GF-D8 (cell line): ENCODE results near the gene DGLUCY.
A peak's percentile ranks its signal among the peaks of the same experiment; 100 is the strongest.
"Not testable (repeated sequence)": the region's sequence is repeated elsewhere in the genome, so short reads cannot be mapped to it uniquely, and the experiment has no call there.

Source experiments
- DNase-seq: peaks from one replicate; lab custom pipeline; 2025; lab: John Stamatoyannopoulos, UW

DGLUCY gene

DNA sequence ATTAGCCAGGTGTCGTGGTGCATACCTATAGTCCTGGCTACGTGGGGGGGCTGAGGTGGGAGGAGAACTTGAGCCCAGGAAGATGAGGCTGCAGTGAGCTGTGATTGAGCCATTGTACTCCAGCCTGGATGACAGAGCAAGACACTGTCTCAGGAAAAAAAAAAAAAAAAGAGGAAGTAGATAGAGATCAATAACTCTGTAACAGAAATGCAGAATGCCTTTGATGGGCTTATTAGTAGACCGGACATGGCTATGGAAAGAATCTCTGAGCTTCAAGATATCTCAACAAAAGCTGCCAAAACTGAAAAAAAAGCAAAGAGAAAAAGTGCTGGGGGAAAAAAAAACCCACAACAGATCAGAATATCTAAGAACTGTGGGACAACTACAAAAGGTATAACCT, 93.1 kb downstream of the DGLUCY start:
- DNase-seq, result no peak

DNA sequence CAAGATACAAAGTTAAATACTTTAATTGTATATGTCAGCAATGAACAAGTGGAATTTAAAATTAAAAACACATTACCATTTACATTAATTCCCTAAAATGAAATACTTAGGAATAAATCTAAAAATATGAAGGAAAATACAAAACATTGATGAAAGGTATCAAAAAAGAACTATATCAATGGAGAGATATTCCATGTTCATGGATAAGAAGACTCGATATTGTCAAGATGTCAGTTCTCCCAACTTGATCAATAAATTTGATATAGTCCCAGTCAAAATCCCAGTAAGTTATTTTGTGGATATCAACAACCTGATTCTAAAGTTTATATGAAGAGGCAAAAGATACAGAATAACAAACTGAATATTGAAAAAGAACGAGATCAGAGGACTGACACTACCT, 97.1 kb downstream of the DGLUCY start:
- DNase-seq, result no peak

DNA sequence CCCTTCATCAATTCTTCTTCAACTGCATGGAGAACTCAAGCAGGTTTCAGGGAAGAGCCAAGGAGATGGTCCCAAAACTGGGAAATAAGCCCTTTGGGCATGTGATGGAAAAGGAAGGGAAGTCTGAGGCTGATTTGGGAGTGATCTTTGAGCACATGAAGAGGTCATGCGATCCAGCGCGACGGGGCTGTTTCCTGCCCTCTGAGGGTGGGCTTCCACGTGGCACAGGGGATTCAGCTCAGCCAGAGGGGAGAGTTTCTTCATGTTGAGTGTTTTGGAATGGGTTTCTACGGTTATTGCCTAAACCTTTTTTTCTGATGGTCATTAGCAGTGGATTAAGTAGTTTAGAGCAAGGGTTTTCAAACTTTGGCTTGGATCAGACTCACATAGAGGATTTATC, 100.4 kb downstream of the DGLUCY start:
- no peak for DNase-seq

DNA sequence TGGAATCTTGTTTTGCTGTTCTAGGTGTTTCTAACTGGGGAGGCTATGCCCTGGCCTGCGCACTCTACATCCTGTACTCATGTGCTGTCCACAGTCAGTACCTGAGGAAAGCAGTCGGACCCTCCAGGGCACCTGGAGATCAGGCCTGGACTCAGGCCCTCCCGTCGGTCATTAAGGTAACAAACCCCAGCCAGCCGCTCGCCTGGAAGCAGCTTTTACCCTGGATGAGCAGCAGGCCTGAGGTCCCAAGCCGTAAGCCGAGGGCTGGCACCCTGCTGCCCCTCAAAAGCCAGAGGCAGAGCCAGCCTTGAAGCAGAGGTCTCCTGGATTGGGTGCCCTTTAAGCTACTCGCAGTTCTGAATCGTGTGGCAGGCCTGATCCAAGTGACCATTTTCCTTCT, 101.5 kb downstream of the DGLUCY start:
- no peak for DNase-seq

DNA sequence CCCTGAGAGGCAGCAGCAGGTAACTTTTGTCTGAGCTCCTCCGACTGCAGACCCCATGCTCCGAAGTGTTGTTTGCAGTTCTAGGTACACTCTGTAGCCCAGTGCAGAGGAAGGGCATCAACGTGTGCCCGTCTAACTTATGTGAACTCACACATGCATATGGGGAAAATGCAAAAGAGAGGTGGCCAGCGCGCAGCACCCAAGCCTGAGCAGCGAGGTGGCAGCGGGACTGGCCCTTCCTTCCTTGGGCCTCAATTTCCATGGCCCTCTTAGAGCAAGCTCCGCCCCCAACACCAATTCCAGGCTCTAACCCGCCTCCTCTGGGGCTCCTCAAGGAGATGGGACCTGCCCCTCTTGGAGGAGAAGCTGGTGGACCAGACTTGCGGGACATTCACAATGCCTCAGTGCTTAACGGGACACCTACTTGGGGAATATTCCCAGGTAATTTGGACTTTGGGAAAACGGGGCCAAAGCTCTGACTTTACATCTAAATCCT, 102.9 kb downstream of the DGLUCY start:
- DNase-seq, result no peak

DNA sequence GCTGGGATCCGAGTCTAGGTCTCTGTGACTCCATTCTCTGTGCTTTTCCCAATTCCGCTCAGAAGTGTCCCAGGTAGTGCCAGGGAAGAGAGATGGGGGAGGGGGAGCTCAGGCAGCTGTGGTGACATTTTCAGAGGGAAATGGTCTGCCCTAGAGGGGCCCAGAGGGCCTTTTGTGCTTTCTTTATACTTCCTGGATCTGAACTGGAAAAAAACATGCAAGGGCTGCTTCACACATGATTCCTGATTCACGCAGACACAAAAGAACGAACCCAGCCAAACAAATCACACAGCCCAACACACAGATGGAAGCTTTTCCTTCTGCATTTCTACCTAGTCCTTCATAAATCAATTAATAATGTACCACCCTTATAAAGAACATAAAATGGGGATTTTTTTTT, 104.1 kb downstream of the DGLUCY start:
- DNase-seq, result no peak

DNA sequence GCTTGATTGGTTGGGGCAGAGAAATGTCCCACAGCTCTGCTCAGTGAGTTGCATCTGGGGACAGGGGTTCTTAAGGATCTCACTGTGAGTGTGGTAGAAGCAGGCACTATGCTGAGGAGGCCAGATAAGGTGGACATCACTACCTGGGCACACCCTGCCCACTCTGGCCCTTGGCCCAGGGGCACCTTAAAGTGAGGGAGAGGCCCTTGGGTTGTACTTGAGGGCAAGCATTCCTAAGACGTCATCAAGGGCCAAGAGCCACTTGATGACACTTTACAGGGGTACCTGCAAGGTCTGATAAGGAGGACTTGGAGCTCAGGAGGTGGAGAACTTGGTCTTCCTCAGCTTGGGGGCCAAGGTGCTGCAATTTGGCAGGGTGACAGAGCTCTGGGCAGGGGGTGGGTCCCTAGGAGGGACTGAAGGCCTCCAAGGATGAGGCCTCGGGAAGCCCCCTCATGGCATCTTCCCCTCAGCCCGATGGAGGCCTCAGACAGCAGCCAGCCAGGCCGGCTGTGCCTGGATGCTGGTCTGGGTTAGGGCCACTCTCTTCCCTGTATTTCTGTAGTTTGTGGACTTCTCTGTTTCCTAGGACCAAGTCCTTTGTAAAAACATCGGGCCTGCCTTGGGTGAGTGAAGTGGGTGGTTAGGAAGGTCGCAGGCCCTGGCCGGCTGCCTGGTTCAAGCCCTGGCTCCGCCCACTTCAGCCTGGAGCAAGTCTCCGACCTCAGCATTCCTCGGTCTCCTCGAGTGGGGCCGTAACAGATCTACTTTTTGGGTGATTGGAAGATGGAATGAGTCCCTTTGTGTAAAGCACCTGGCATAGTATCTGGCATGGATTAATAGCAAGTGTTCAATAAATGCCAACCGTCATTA, 105.9 kb downstream of the DGLUCY start:
- no peak for DNase-seq

DNA sequence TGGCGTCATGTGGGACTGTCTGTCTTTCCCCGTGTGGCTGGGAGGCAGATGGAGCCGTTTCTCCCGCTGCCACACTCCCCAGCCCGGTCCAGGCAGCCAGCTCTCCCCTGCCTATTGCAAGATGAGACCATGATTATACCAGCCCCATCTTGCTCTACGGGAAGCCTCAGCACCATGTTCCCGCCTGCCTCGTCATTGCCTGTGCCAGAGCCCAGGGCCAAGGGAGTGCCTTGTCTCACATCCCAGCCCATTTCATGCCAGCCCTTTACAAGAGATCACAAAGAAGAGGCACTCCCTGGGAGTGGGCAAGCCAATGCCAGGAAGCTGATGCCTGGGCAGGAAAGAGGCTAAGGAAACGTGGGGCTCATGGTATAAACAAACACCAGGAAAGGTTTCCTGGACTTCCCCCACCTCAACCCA, 106.7 kb downstream of the DGLUCY start:
- no peak for DNase-seq

DNA sequence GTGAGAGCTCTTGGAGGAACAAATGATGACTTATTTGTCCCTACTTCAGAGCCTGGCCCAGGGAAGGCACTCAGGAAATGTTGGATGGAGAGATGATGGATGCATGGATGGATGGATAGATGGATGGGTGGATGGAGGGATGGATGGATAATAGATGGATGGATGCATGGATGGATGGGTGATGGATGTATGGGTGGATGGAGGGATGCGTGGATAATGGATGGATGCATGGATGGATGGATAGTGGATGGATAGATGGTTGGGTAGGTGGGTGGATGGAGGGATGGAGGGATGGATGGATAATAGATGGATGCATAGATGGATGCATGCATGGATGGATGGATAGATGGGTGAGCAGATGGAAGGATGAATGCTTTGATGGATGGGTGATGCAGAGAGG, 107.4 kb downstream of the DGLUCY start:
- no peak for DNase-seq

DNA sequence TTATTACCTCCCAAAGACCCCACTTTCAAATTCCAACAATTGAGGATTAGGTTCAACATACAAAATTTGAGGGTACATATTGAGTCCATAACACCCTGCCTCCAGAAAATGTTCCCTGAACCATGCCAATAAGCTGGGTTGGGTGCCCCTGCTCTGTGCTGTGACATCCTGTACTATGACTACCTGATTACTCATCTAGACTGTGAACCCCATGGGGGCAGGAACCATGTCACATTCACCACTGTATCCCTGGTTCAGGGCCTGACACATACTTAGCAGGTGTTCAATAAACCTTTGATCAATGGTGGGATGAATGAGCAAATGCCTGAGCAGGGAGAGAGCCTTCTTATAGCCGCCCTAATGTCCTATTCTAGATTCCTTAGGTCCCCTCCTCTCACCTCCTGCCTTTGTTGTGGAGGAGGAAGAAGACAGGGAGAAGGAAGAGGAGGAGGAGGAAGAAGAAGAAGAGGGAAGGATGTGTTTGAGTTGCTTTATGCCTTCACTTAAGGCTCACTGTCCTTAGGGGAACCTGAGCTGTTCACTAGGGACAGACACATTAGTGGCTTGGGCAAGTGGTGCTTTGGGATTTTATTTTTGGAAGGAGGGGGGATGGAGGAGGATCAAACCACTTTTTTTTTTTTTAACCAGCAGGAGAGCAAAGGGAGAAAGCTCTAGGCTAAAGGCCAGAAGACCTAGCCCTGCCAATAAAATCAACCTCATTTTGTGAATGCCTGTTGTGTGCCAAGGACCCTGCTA, 109.3 kb downstream of the DGLUCY start:
- no peak for DNase-seq

DNA sequence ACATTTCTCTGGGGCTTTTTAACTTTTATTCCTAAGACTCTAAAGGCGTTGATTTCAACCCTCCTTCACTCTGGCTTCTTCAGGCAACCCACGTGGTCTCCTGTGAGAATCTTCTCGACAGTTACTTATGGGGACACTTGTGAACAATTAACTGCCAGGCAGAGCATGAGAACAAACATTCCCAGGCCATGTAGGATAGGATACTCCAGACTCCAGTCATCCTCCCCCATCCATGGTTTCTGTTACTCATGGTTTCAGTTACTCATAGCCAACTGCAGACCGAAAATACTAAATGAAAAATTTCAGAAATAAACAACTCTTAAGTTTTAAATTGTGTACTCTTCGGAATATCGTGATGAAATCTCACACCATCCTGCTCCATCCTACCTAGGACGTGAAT, 111.2 kb downstream of the DGLUCY start:
- no peak for DNase-seq

DNA sequence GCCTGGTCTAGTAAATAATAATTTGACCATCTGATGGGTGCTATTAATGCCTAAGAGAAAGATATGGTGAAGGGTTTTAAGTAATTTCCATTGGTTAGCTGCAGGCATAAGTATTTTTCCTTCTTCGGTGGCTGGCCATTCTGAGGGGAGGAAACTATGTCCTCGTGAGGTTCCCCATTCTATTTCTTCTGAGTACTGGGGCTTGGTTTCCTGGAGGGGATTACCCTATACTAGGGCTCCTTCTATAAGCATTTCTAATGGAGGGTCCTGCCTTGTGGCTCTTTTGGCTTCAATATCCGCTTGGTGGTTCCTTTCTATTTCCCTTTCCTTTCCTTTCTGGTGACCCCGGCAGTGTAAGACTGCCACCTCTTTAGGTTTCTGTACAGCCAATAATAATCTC, 112.5 kb downstream of the DGLUCY start:
- not testable (repeated sequence) for DNase-seq

DNA sequence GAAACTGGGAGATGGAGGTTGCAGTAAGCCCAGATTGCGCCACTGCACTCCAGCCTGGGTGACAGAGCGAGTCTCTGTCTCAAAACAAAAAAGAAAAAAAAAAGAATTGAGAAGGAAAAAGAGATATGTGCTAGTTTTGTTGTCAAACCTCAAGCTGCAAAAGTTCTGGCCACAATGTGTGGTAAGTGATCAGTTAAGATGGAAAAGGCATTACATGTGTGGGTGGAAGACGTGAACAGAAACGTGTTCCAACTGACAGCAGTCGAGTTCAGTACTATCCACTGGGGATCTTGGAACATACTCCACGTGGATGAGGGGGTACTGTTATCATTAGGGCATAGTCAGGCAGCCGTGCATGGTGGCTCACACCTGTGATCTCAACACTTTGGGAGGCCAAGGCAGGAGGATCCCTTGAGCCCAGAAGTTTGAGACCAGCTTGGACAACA, 113.3 kb downstream of the DGLUCY start:
- DNase-seq, result no peak

DNA sequence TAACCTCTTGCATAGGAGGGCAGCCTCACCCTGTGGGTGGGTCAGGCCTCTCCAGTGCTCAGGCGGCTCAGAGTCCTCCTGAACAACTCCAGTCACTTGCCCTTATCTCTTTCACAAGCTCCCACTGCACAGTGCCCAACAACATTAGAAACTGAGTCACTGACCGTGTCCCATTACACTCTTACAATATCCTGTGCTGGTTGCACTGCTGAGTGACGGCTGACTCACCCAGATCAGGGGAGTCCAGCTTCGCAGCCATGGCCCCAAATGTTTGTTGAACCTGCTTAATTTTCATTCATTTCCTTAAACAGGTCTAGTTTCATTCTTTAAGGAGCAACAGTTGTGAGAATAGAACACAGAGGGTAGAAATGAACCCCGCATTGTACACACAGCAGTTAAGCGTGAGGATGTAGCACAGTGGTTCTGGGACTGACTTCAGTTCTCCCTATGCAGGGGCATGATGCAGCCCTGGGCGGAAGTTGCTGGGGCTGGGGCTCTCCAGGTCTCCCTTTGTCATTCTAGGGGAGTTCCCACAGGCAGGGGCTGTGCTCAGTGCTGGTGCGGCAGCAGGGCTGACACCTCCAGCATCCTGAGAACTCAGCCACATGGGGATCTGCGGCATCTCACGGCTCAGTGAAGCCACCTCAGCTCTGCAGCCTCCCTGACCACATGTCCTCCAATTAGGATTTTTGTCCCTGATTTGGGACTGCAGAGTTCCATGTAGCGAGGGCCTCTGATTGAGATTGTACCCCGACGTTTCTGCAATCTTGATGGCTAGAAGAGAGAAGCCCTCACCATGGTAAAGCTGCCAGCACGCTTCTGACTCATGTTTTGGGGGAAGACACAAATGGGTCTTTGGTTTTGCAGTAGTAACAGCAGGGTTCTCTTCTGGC, 114.5 kb downstream of the DGLUCY start:
- no peak for DNase-seq

DNA sequence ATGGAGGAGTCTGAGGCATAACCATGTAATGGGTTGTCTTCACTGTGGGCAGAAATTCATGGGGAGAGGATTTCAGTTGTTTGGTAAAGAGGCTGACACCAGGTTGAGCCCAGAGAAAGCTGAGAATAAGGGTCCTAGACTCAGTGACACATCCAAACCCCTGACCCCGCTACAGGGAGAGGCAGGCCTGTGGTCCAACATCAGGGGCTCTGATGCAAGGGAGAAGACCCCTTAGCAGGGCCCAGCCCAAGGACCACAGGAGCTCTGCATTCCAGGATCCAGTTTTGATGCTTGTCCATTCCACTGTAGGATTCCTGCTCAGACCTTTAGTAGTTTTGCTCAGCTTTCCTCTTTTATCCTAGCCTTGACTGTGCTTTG, 115.1 kb downstream of the DGLUCY start:
- DNase-seq, result no peak

DNA sequence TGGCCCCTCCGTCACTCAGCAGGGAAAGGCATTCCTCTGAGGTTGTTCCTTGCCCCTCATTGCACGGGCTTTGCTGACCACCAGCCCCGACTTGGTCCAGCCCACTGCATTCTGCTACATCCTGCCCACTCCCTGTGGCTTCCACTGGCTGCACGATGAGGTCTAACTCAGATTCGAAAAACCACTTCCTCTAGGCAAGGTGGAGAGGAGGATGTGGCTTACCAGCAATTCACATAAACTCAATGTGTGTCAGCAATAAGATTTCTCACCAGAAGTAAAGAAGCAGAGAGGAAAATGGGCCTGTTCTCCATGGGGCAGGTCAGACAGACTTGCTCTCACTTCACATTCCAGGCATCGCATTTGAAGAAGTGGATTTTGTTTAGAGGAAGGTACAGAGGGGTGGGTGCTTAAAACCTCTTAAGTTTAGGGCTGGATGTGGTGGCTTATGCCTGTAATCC, 115.9 kb downstream of the DGLUCY start:
- peak; percentile 45 for DNase-seq

DNA sequence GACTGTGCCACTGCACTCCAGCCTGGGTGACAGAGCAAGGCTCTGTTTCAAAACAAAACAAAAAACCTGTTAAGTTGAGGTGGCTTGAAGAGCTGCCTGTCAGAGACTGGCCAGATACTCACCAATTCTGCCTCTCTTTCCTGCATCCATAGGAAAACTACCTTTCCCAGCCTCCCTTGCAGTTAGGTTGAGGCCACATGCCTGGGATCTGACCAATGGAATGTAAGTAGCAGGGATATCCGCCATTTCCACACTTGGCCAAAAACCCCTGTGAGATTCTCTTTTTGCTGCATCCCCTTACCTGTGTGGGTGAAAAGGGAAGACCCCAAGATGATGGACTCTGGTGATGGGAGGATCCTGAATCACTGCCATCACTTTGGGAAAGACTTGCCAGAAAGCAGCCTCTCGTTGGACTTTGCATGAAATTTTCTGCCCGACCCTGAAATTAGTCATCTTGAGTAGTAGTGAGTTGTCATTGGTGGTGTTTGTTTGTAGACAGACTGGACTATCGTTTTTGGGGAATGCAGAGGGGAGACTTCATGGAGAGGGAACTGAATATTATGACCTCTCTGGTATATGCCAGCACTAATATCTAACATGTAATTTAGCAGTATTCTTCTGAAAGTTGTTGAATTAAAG, 116.6 kb downstream of the DGLUCY start:
- no peak for DNase-seq

DNA sequence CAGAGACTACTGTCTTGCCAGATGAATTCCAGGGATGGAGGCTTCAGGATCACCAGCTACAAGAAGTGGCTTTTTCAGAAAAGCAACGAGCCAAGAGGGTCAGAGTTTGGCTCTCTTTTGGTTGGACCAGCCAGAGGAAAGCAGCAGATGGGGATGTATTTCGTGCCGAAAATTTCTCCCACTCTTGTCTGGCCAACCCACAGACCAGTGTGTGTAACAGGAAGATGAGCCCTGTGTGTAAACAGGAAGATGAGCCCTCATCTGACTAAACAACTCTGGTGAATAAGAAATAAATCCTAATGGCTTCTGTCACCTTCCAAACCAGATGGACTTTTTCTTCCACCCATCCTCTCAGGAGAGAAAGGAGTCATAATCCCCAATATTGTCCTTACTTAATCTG, 117.6 kb downstream of the DGLUCY start:
- DNase-seq, result no peak

DNA sequence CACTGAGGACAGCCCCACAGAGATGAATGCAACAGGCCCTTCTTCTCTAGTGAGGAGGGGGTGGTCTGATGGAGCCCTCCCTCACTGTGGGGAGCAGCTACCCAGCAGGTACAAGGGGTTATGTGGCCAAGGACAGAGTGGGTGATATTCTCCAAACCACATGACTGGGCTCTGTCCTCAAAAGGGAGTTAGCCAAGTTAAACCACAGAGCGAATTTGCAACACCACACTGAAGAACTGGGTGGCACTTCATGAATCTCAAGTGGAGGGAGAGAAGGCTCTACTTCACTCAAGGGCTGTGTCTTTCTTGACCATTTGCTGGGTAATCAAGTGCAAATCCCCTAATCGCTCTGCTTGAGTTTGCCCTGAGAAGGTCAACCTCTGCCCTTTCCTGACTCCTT, 118.2 kb downstream of the DGLUCY start:
- no peak for DNase-seq

DNA sequence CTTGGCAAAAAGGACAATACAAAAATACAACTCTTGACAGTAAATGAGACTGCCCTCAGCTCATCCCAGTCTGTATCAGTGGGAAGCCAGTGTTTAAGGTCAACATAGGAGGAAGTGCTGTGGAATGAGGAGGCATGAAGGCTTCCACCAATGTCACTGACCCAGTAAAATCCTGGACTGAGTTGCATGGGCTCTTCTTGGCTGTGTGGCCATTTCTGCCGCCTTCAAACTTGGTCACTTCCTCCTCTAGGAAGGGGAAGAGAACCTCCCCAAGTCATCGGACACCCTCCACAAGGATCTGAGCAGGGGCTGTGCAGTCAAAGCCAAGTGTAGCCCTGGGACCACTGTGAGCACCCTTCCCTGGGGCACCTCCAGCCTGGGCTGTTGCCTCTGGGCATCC, 118.7 kb downstream of the DGLUCY start:
- no peak for DNase-seq

DNA sequence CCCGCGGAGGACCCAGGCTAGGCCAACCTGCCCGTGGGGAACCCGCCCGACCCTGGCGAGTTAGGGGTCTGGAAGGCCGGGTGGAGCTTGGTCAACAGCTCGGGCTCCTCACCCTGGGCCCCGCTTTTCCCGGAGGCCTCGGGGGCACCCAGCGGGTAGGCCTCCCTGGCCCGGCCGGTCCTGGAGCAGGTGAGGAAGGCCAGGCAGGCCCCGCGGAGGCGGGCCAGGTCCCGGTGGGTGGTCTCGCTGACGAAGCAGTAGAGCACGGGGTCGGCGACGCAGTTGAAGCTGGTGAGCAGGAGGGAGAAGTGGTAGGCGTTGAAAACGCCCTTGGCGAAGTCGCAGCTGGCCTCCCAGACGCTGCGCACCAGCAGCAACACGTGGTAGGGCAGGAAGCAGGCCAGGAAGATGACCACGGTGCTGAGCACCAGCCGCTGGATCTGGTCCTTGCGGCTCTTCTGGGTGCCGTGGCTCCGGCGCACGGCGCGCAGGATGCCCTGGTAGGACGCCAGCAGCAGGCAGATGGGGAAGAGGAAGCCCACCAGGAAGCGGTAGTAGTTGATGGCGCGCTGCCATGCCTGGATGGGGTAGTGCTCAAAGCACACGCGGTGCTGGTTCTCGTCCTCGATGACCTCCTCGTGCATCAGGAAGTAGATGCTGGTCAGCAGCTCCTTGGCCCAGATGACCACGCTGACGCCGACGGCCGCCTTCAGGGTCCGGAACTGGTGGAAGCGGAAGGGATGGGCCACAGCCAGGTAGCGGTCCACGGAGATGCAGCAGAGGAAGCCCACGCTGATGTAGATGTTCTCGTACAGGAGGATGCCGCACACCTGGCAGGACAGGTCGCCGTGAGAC, 120.3 kb downstream of the DGLUCY start:
- DNase-seq, result no peak
